Epithelial cell of esophagus (primary cell): ENCODE data around the gene ABCA10.
"Not testable (repeated sequence)": the region's sequence is repeated elsewhere in the genome, so short reads cannot be mapped to it uniquely, and the experiment has no call there.

Source experiments
- DNase-seq: peaks from one replicate; pipeline ENCODE4 v3.0.0; 2010; ENCODE audit warnings: low read depth
- H3K4me3 ChIP-seq: 2 replicates; pipeline ENCODE4 v1.5.1; 2011; ENCODE audit warnings: mild to moderate bottlenecking, low read length, control low read depth
- CTCF ChIP-seq: IDR thresholded peaks from 2 replicates; pipeline ENCODE4 v1.5.1; 2011; ENCODE audit warnings: low read depth, mild to moderate bottlenecking, low read length, control low read depth, inconsistent platforms; ENCODE audit not compliant: insufficient read depth; ENCODE audit errors: missing control alignments

Gene ABCA10

GRCh38 chr17:69208640-69209039 is 20.0 kb downstream of the ABCA10 start:
- no peak for TF ChIP-seq CTCF
- H3K4me3 ChIP-seq = no peak overlapping the region
- no peak for DNase-seq

GRCh38 chr17:69207151-69207550 is 21.5 kb downstream of the ABCA10 start:
- DNase-seq = no peak
- TF ChIP-seq CTCF = no peak
- no peak overlapping the region for H3K4me3 ChIP-seq

- H3K4me3 ChIP-seq = no peak overlapping the region
- DNase-seq = no peak
- TF ChIP-seq CTCF = no peak
Observed at GRCh38 chr17:69198238-69198637, 30.4 kb downstream of the ABCA10 start.

- not testable (repeated sequence) for H3K4me3 ChIP-seq, DNase-seq
Observed at GRCh38 chr17:69196105-69196653, 32.4 kb downstream of the ABCA10 start.

DNA sequence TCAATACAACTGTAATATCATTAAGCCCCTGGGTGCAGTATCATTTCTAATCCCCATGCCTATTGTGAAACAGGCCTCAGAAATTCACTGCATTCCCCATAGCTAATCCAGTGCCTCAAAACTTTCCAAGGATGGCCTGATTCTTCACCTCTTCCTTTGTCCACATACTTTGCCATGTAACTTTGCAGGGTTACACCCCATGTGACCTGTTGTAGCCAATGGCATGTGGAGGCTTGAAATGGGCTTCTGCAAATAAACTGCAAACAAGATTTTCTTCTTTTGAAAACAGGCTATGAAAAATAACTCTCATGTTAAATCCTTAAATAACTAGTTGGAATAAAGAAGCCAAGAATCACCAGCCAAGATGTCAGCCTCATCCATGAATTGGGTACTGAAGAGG is 35.9 kb downstream of the ABCA10 start:
- TF ChIP-seq CTCF = no peak
- H3K4me3 ChIP-seq = no peak overlapping the region
- no peak for DNase-seq

- no peak for DNase-seq
- no peak for TF ChIP-seq CTCF
- no peak overlapping the region for H3K4me3 ChIP-seq
Observed at GRCh38 chr17:69188796-69189195, 39.8 kb downstream of the ABCA10 start.

DNA sequence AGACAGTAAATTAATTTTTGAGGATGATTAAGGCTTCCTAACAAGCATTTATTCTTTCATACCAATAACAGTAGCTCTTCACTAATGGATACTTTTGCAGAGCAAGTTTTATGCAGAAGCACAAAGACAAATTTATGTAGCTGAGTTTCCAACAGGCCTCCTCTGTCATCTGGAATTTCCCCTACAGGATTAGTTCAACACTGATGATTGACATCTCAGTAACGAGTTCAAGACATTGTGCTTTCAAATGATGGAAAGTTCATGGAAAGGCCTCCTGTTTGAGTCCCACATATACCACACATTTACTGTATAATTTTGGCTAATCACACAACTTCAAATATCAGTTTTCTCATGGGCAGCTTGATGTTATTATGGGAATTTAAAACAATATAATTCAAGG is 40.6 kb downstream of the ABCA10 start:
- no peak for TF ChIP-seq CTCF
- no peak overlapping the region for H3K4me3 ChIP-seq
- no peak for DNase-seq
